Glutamatergic neuron (in vitro differentiated cells): ENCODE data around the gene ABCA13. TPM values are rescaled to one million over a fixed set of nuclear protein-coding genes. Genes with fewer than 3 reads are reported as not detected.
A peak's percentile ranks its signal among the peaks of the same experiment; 100 is the strongest.

ENCODE experiments used
- DNase-seq: peaks from one replicate; pipeline ENCODE4 v3.0.0; 2022
- H3K27ac Mint-ChIP-seq: one replicate; pipeline ENCODE4 v1.8.0; 2020; ENCODE audit warnings: mild to moderate bottlenecking, mixed read lengths, inconsistent platforms; ENCODE audit not compliant: unreplicated experiment
- H3K27me3 Mint-ChIP-seq: one replicate; pipeline ENCODE4 v1.8.0; 2020; ENCODE audit warnings: mild to moderate bottlenecking, moderate library complexity, mixed read lengths, inconsistent platforms; ENCODE audit not compliant: unreplicated experiment
- H3K36me3 Mint-ChIP-seq: one replicate; pipeline ENCODE4 v1.8.0; 2020; ENCODE audit warnings: mild to moderate bottlenecking, mixed read lengths, inconsistent platforms; ENCODE audit not compliant: unreplicated experiment
- H3K4me1 Mint-ChIP-seq: one replicate; pipeline ENCODE4 v1.8.0; 2020; ENCODE audit warnings: mild to moderate bottlenecking, low read depth, mixed read lengths, inconsistent platforms; ENCODE audit not compliant: unreplicated experiment
- H3K4me3 Mint-ChIP-seq: one replicate; pipeline ENCODE4 v1.8.0; 2020; ENCODE audit warnings: mild to moderate bottlenecking, mixed read lengths, inconsistent platforms; ENCODE audit not compliant: unreplicated experiment
- H3K9me3 Mint-ChIP-seq: one replicate; pipeline ENCODE4 v1.8.0; 2020; ENCODE audit warnings: mild to moderate bottlenecking, moderate library complexity, mixed read lengths, inconsistent platforms; ENCODE audit not compliant: unreplicated experiment
- total RNA-seq: library from RNA; stranded (reverse); fragmentation: NEBNext Ultra II Directional; extraction: Animal tissue kit (Norgen Biotek cat#: 25700); gene quantifications from one replicate; pipeline ENCODE4 v1.2.1, GENCODE V29; 2021; ENCODE audit not compliant: unreplicated experiment
- TF ChIP-seq, protein P1 (sequence below): fragments of 200-600 bp; sonication (generic); IDR thresholded peaks from one replicate; pipeline ENCODE4 v1.5.0; 2021; ENCODE audit not compliant: partially characterized antibody, unreplicated experiment

Gene ABCA13
- total RNA-seq, 1 donor from 2014 or later, result 0.61 TPM

DNA sequence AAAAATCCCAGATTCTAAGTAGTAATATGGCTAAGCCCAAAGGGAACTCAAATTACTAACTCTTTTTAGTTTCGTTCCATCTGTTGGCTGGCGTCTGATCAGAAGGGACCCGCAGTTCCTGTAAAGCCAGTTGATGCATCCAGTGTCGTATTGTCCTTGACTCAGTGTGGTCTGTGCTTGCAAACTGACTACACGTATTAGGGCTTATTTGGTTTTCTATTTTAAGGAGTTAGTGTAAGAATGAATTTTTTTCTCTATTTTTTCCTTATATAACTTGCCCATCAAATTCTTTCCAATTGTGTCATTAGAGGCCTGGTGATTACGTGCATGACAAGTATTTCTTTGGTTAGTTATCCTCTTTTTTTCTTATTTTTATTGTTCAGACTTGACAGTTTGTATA is 9.7 kb downstream of the ABCA13 start:
- Mint-ChIP-seq H3K27ac (no peak overlapping the region), H3K4me1 (peaks cover 21% of the 10 kb centered on the region), H3K4me3 (no peak overlapping the region), H3K9me3 (peaks cover 5% of the 10 kb centered on the region), H3K27me3 (peaks cover 6% of the 10 kb centered on the region), H3K36me3 (no peaks in the 10 kb centered on the region)
- TF ChIP-seq, protein P1, sequence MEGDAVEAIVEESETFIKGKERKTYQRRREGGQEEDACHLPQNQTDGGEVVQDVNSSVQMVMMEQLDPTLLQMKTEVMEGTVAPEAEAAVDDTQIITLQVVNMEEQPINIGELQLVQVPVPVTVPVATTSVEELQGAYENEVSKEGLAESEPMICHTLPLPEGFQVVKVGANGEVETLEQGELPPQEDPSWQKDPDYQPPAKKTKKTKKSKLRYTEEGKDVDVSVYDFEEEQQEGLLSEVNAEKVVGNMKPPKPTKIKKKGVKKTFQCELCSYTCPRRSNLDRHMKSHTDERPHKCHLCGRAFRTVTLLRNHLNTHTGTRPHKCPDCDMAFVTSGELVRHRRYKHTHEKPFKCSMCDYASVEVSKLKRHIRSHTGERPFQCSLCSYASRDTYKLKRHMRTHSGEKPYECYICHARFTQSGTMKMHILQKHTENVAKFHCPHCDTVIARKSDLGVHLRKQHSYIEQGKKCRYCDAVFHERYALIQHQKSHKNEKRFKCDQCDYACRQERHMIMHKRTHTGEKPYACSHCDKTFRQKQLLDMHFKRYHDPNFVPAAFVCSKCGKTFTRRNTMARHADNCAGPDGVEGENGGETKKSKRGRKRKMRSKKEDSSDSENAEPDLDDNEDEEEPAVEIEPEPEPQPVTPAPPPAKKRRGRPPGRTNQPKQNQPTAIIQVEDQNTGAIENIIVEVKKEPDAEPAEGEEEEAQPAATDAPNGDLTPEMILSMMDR, result no peak
- no peak for DNase-seq

DNA sequence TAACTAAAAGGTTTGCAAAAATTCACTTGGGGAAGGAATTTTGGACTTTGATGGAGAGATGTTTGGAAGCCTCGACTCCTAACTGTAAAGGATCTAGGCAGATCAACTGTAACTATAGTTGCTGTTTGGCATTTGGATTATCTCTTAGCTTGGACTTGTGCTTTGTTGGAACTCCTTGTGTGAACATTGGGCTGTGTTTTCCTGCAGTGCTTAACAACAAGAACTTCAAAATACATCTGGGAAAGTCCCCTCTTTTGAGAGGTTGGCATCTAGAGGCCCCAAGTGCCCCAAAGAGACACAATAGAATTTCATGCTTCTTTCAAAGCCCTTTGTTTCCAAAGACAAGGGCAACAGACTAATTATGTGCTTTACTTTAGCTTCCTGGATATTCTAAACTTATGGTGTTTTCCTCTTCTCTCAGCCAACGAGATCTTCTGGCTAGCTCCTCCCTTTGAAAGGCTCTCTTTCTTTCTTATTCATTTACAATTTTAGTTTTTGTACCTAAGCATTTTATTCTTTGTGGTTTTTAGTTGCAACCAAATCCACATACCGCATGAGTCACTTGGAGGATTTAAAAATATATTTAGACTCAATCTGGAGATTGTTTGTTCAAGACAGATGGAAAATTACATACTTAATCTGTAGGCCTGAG is 11.6 kb downstream of the ABCA13 start:
- Mint-ChIP-seq H3K4me1 (peaks cover 21% of the 10 kb centered on the region), H3K27ac (no peak overlapping the region), H3K9me3 (peaks cover 5% of the 10 kb centered on the region), H3K27me3 (peaks cover 6% of the 10 kb centered on the region), H3K4me3 (no peak overlapping the region), H3K36me3 (peaks cover 3% of the 10 kb centered on the region)
- DNase-seq, result no peak
- TF ChIP-seq, protein P1, result no peak

DNA sequence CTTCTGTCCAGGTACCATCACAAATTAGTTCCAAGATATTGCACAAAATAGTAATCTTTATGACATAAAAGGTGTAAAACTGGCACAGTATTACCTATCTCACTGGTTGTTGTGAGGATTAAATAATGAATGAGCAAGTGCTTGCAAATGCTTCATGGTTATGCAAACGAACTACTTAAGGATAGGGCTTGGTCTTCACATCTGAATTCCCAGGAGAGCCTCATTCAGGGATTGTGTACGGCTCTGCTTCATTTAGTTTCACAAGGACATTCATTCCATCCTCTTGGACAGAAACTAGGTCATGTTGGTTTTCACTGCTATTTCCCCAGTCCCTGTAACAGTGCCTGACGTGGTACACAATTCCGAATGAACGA is 12.1 kb downstream of the ABCA13 start:
- Mint-ChIP-seq H3K4me1 (peaks cover 21% of the 10 kb centered on the region), H3K4me3 (no peak overlapping the region), H3K9me3 (peaks cover 6% of the 10 kb centered on the region), H3K36me3 (peaks cover 7% of the 10 kb centered on the region), H3K27me3 (peaks cover 6% of the 10 kb centered on the region), H3K27ac (peak overlapping the region; percentile 21)
- DNase-seq, result no peak
- TF ChIP-seq, protein P1, result no peak

DNA sequence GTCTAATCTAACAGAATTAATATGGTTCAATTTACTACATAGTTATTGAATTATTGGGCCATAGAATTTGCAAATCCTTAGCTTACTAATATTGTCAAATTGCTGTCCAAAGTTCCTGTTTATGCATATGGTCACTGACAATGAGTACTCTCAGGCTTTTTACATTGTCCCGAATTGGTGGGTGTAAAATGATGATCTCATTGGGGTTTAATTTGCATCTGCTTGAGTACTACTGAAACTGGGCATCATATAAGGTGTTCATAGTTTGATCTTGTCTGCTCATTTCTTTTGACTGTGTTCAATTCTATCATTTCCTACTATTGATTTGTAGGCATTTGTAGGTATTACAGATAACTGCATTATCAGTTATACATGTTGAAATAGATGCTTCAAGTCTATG is 12.7 kb downstream of the ABCA13 start:
- DNase-seq, result no peak

DNA sequence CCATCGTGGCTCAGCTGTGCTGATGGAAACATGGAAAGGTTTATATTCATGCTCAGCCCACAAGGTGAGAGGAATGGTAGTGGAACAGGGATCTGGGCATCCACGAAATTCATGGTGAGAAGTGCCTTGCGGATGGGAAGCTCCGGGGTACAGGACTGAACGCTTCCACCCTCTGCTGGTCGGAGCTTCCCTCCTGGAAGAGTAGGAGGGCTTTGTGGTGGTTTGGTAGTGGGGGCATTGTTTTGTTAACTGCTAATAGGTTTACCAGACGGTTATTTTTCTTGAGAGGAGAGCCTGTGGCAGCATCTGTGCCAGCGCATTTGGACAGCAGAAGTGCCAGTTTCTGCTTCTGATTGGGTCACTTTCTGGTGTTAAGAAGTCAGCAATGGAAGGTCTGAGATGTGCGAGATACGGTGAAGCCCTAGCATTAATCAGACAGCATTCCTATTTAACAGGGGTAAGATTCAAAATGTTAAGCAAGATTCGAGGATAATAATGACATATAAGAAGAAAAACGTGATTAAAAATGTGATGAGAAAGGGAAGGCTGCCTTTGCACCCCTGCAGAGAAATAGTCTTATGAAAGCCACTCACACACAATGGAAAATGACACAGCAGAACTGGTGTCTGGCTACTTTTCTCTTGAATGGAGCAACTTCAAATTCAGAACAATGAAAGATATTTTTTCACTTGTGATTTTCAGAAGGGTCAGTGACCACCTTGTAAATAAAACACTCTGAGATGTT is 17.7 kb downstream of the ABCA13 start:
- peaks cover 2% of the 10 kb centered on the region for H3K4me1 Mint-ChIP-seq
- peaks cover 7% of the 10 kb centered on the region for H3K36me3 Mint-ChIP-seq
- no peak overlapping the region for H3K4me3 Mint-ChIP-seq
- TF ChIP-seq, protein P1, result no peak
- no peak overlapping the region for H3K27ac Mint-ChIP-seq
- no peak for DNase-seq
- peaks cover 2% of the 10 kb centered on the region for H3K9me3 Mint-ChIP-seq
- H3K27me3 Mint-ChIP-seq, result no peaks in the 10 kb centered on the region

More for the DNA sequence above, 12.7 kb downstream of the ABCA13 start:
- TF ChIP-seq, protein P1, result no peak
- Mint-ChIP-seq H3K9me3 (peaks cover 6% of the 10 kb centered on the region), H3K27me3 (peaks cover 6% of the 10 kb centered on the region), H3K4me3 (no peak overlapping the region), H3K4me1 (peaks cover 19% of the 10 kb centered on the region), H3K27ac (no peak overlapping the region), H3K36me3 (peaks cover 7% of the 10 kb centered on the region)
